Measurements from ENCODE around the gene CRYGC.
"Not testable (repeated sequence)": the region's sequence is repeated elsewhere in the genome, so short reads cannot be mapped to it uniquely, and the experiment has no call there.

CRYGC gene

DNA sequence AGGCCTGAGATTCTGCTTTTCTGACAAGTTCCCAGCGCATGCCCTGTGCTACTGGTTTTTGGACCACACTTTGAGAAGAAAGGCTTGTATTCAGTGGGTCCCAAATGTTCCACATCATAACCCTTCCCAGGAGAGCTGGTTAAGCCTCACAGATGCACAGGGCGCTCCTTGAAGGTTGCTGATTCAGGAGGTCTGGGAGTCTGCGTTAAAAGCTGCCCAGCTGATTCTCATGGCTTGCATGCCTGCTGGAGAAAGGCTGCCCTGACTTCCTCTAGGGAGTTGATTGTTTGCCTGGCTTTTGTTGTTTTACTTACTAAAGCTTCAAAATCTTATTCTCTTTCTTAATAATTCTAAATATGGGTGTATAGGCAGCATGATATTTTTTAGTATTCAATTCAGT lies 26.0 kb downstream of the CRYGC start:
- Histone ChIP-seq H3K4me2 (ENCODE audit: low read depth, low read length) (no peak overlapping the region), H3K9me3 (replicated peaks; ENCODE audit: insufficient read depth, low read length) (no peaks in the 10 kb centered on the region), H2AFZ (ENCODE audit: low read length) (no peak overlapping the region)

GRCh38 chr2:208101716-208102631 lies 27.7 kb downstream of the CRYGC start:
- Histone ChIP-seq H3K4me1 (ENCODE audit: low read length) (no peaks in the 10 kb centered on the region), H3K79me2 (ENCODE audit: low read length) (no peaks in the 10 kb centered on the region), H3K4me3 (ENCODE audit: low read length) (no peak overlapping the region), H3K27ac (ENCODE audit: low read length) (no peak overlapping the region), H2AFZ (ENCODE audit: low read length) (no peak overlapping the region), H3K36me3 (replicated peaks; ENCODE audit: insufficient read depth, low read length) (no peaks in the 10 kb centered on the region), H3K9me2 (replicated peaks; ENCODE audit: insufficient read depth, low read length) (no peaks in the 10 kb centered on the region), H3K9ac (ENCODE audit: low read length) (no peak overlapping the region), H3F3A (ENCODE audit: insufficient read depth, low read length) (no peaks in the 10 kb centered on the region), H3K4me2 (ENCODE audit: low read depth, low read length) (no peak overlapping the region), H3K27me3 (replicated peaks; ENCODE audit: insufficient read depth, low read length) (no peaks in the 10 kb centered on the region), H3K9me3 (replicated peaks; ENCODE audit: insufficient read depth, low read length) (no peaks in the 10 kb centered on the region), H4K20me1 (ENCODE audit: insufficient read depth, low read length) (no peaks in the 10 kb centered on the region)
- no peak for DNase-seq
- TF ChIP-seq CTCF (IDR thresholded peaks at IDR 0.05; ENCODE audit: low read length) (0 out of 2 replicates have a peak, but pooled peaks have one; percentile 15), EZH2phosphoT487 (IDR thresholded peaks at IDR 0.05; ENCODE audit: low read length) (no peak)

More for the DNA sequence above, 26.0 kb downstream of the CRYGC start:
- H3K27me3 ChIP-seq (replicated peaks; ENCODE audit: insufficient read depth, low read length), result no peaks in the 10 kb centered on the region
- H3K36me3 ChIP-seq (replicated peaks; ENCODE audit: insufficient read depth, low read length), result no peaks in the 10 kb centered on the region
- H3K9ac ChIP-seq (ENCODE audit: low read length), result no peak overlapping the region
- H3K79me2 ChIP-seq (ENCODE audit: low read length), result no peaks in the 10 kb centered on the region
- H3K4me1 ChIP-seq (ENCODE audit: low read length), result no peaks in the 10 kb centered on the region
- H3F3A ChIP-seq (ENCODE audit: insufficient read depth, low read length), result no peaks in the 10 kb centered on the region
- TF ChIP-seq CTCF (IDR thresholded peaks at IDR 0.05; ENCODE audit: low read length), result no peak
- TF ChIP-seq EZH2phosphoT487 (IDR thresholded peaks at IDR 0.05; ENCODE audit: low read length), result no peak
- TF ChIP-seq EZH2 (optimal IDR thresholded peaks at IDR 0.05; ENCODE audit: low read depth, low read length), result no peak
- H4K20me1 ChIP-seq (ENCODE audit: insufficient read depth, low read length), result no peaks in the 10 kb centered on the region
- DNase-seq, result no peak
- H3K9me2 ChIP-seq (replicated peaks; ENCODE audit: insufficient read depth, low read length), result no peaks in the 10 kb centered on the region
- H3K27ac ChIP-seq (ENCODE audit: low read length), result no peak overlapping the region
- H3K4me3 ChIP-seq (ENCODE audit: low read length), result no peak overlapping the region

- DNase-seq, result no peak
- Histone ChIP-seq H2AFZ (ENCODE audit: low read length) (no peak overlapping the region), H3K4me3 (ENCODE audit: low read length) (no peak overlapping the region), H3F3A (ENCODE audit: insufficient read depth, low read length) (no peaks in the 10 kb centered on the region), H3K79me2 (ENCODE audit: low read length) (no peaks in the 10 kb centered on the region), H3K9ac (ENCODE audit: low read length) (no peak overlapping the region), H3K27me3 (replicated peaks; ENCODE audit: insufficient read depth, low read length) (no peaks in the 10 kb centered on the region), H3K4me1 (ENCODE audit: low read length) (no peaks in the 10 kb centered on the region), H3K27ac (ENCODE audit: low read length) (no peak overlapping the region), H3K9me2 (replicated peaks; ENCODE audit: insufficient read depth, low read length) (no peaks in the 10 kb centered on the region), H3K36me3 (replicated peaks; ENCODE audit: insufficient read depth, low read length) (no peaks in the 10 kb centered on the region), H4K20me1 (ENCODE audit: insufficient read depth, low read length) (no peaks in the 10 kb centered on the region), H3K4me2 (ENCODE audit: low read depth, low read length) (no peak overlapping the region), H3K9me3 (replicated peaks; ENCODE audit: insufficient read depth, low read length) (no peaks in the 10 kb centered on the region)
- TF ChIP-seq CTCF (IDR thresholded peaks at IDR 0.05; ENCODE audit: low read length) (no peak), EZH2 (optimal IDR thresholded peaks at IDR 0.05; ENCODE audit: low read depth, low read length) (no peak), EZH2phosphoT487 (IDR thresholded peaks at IDR 0.05; ENCODE audit: low read length) (no peak)
These were observed 29.8 kb downstream of the CRYGC start for GRCh38 chr2:208099682-208100470.

DNA sequence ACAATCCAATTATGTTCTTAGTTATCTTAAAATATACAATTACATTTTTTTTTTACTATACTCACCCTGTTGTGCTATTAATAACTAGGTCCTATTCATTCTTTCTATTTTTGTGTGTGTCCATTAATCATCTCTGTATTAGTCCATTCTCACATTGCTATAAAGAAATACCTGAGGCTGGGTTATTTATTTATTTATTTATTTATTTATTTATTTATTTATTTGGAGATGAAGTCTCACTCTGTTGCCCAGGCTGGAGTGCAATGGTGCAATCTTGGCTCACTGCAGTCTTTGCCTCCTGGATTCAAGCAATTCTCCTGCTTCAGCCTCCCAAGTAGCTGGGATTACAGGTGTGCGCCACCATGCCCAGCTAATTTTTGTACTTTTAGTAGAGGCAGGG lies 30.9 kb downstream of the CRYGC start:
- H3K4me1 ChIP-seq (ENCODE audit: low read length); H3K9ac ChIP-seq (ENCODE audit: low read length); H3K36me3 ChIP-seq (replicated peaks; ENCODE audit: insufficient read depth, low read length); H3K4me2 ChIP-seq (ENCODE audit: low read depth, low read length); H3K4me3 ChIP-seq (ENCODE audit: low read length); H3K79me2 ChIP-seq (ENCODE audit: low read length); H4K20me1 ChIP-seq (ENCODE audit: insufficient read depth, low read length); H3K27me3 ChIP-seq (replicated peaks; ENCODE audit: insufficient read depth, low read length); H3K9me2 ChIP-seq (replicated peaks; ENCODE audit: insufficient read depth, low read length); H2AFZ ChIP-seq (ENCODE audit: low read length); H3K9me3 ChIP-seq (replicated peaks; ENCODE audit: insufficient read depth, low read length); DNase-seq; H3K27ac ChIP-seq (ENCODE audit: low read length); H3F3A ChIP-seq (ENCODE audit: insufficient read depth, low read length): not testable (repeated sequence)
